LNCAP (cell line): ENCODE measurements around the gene PTCHD4.

Source experiments
- TF ChIP-seq, protein P1 (sequence below): fragments of 450-650 bp; IDR thresholded peaks from 2 replicates; pipeline ENCODE4 v1.5.1; 2017; ENCODE audit warnings: mild to moderate bottlenecking

PTCHD4 gene

DNA sequence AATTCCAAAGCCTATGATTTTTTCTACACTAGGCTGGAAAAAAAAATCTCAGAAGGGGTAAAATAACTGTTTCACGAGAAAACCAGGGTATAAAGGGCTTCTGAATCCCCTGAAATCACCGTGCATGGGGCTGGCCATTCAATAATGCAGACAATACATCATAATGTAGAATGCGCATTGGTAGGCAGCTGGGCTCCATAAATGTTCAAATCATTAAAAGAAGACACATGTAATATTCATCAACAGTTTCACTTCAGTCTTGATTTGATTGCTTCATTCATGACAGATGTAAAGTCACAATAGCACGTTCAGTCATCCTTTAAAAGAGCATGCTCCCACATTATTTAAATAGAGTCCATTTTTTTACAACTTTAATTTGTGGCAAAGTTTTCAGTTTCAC, 20.5 kb downstream of the PTCHD4 start:
- TF ChIP-seq, protein P1, sequence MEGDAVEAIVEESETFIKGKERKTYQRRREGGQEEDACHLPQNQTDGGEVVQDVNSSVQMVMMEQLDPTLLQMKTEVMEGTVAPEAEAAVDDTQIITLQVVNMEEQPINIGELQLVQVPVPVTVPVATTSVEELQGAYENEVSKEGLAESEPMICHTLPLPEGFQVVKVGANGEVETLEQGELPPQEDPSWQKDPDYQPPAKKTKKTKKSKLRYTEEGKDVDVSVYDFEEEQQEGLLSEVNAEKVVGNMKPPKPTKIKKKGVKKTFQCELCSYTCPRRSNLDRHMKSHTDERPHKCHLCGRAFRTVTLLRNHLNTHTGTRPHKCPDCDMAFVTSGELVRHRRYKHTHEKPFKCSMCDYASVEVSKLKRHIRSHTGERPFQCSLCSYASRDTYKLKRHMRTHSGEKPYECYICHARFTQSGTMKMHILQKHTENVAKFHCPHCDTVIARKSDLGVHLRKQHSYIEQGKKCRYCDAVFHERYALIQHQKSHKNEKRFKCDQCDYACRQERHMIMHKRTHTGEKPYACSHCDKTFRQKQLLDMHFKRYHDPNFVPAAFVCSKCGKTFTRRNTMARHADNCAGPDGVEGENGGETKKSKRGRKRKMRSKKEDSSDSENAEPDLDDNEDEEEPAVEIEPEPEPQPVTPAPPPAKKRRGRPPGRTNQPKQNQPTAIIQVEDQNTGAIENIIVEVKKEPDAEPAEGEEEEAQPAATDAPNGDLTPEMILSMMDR: no peak

GRCh38 chr6:48087448-48087847, 23.5 kb downstream of the PTCHD4 start:
- TF ChIP-seq, protein P1: peak; percentile 48

DNA sequence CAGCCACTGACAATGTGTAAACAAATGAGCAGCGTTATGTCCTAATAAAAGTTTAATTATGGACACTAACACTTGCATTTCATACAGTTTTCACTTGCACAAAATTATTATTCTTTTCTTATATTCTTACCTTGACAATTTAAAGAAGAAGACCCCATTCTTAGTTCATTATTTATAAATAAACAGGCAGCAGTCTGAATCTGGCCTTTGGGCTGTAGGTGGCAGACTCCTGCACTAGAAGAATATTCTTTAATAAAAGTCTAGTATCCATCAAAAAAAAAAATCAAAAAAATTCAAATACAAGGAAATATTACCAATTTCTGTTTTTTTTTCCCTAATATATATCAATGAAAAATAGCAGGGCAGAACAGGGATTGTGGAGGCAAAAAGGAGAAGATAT, 24.8 kb downstream of the PTCHD4 start:
- TF ChIP-seq, protein P1: peak; percentile 53

DNA sequence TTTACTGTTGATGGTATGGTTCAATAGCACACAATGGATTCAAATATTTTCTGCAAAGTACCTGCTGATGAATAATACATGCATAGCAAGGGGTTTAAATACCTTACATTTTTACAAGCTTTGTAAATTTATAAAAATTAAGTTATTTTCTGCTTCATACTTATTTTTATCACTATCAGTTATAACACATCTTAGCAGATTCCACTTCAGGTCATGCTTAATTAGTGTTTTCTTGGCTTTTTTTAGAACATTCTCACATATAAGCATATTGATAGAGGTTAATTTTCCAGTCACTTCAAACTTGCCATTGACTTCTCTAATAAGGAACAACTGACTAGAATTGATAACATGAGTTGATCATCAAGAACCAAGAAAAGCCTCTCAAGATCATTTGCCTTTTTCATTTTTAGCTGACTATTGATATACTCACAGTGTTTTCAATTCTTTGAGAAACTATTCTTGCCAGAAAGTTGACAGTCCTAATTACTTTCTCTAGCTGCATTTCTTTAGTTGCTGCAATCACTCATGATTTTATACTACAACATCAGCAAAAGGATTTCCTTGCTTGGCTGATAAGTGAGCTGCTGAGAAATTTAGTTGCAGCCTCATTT, 25.8 kb downstream of the PTCHD4 start:
- TF ChIP-seq, protein P1: no peak

DNA sequence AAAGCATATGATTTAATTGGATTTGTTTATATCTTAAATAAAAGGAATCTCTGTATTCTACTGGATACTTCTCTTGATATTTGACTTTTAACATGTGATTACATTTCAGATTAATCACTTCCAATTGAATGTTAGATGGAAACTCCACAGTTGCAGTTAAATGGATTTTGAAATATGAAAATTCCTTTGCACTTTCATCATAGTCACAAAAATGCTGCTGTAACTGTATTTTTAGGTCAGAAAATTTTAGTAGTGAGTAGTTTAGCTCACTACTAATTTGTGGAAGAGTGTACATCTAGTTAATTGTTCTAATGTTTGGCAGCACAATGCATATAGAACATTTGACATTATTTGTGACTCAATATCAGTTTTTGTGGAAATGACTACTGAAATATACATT, 26.8 kb downstream of the PTCHD4 start:
- TF ChIP-seq, protein P1: no peak

DNA sequence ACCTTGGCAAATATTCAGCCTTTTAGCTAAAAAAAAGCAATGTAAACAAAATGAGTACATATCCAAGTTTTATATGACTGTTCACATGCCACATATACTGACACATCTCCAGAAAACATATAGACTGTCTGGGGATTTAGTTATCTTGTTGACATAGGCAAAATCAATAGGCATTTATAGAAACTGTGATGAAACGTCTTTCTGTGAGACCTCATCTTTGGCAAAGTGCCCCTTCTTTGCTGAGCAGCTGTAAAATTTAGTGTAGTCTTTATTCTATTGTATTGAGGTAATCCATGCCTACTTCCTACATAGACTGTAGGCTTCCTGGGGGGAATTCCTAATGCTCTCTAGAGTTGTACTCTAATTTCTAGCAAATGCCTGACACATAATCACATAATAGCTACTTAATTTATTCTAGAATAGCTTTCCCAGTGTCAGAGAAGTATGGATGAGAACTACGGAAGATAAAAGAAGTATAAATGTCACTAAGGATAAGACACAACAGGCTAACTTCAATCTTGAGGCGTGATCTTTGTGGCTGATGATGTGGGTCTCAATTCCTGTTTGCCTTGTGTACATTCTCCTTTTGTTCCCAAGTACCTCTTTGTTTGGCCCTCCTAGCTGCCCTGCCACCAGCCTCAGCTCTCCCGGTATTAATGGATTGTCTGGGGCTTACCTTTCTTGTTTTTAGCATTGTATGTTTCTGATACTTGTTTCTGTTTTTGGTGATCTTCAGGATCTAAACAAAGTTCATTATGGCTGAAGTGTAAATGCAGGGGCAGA, 30.6 kb downstream of the PTCHD4 start:
- TF ChIP-seq, protein P1: no peak

DNA sequence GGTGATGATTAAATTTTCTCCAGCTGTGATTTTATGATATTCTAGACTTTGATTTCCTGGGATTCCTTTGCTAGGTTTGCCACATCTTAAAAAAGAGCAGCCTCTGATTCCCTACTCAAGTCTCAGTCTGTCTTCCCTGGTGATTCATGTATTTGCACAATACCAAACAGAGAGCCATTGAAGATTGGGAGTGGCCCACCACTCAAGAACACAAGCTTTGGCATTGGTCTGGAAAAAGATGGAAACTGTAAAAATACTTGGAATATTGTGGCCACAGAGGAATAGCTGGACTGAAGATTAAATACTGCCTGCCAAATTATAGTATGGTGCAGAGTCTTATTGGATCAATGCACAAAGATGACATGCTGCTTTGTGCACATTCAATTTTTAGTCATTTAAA, 32.9 kb downstream of the PTCHD4 start:
- TF ChIP-seq, protein P1: no peak
